Suppressor macrophage treated with lipopolysaccharide for 1 hour (primary cell): ENCODE data around the gene FBXW12.
"Not testable (repeated sequence)": the region's sequence is repeated elsewhere in the genome, so short reads cannot be mapped to it uniquely, and the experiment has no call there.

ENCODE experiments used
- DNase-seq, 3 donors: peaks; one replicate each; pipeline ENCODE4 v3.0.0-alpha.2; 2020 to 2022

The FBXW12 gene

GRCh38 chr3:48371651-48372376 lies at the start of gene FBXW12:
Gene FBXW12 (plus strand): TSS chr3:48372219. CDS start chr3:48372768, 549 bp downstream.
- no peak for DNase-seq

- not testable (repeated sequence) for DNase-seq
Measured at GRCh38 chr3:48331706-48332435, 40.1 kb upstream of the FBXW12 start.

- DNase-seq, result not testable (repeated sequence)
Measured at GRCh38 chr3:48333346-48334245, 38.4 kb upstream of the FBXW12 start, which contains the start of gene SPINK8. Gene SPINK8 (minus strand): TSS chr3:48333661. CDS start chr3:48328341, 5,320 bp downstream.

GRCh38 chr3:48334605-48335004 lies 37.4 kb upstream of the FBXW12 start:
- DNase-seq, result no peak

GRCh38 chr3:48335286-48335685 lies 36.7 kb upstream of the FBXW12 start:
- peak; percentile 44 to 53 (median 52) for DNase-seq

GRCh38 chr3:48337536-48337935 lies 34.5 kb upstream of the FBXW12 start:
- not testable (repeated sequence) for DNase-seq

GRCh38 chr3:48338635-48339034 lies 33.4 kb upstream of the FBXW12 start:
- no peak for DNase-seq

GRCh38 chr3:48343432-48343831 lies 28.6 kb upstream of the FBXW12 start:
- no peak for DNase-seq

GRCh38 chr3:48344867-48345507 lies 27.0 kb upstream of the FBXW12 start:
- no peak for DNase-seq

GRCh38 chr3:48345946-48346572 lies 26.0 kb upstream of the FBXW12 start:
- DNase-seq, result no peak

GRCh38 chr3:48347500-48347899 lies 24.5 kb upstream of the FBXW12 start:
- no peak for DNase-seq

- DNase-seq, result no peak
Measured at GRCh38 chr3:48352546-48352945, 19.5 kb upstream of the FBXW12 start.

GRCh38 chr3:48353987-48354386 lies 18.0 kb upstream of the FBXW12 start:
- DNase-seq, result no peak

- DNase-seq, result no peak
Measured at GRCh38 chr3:48356419-48356818, 15.6 kb upstream of the FBXW12 start.

GRCh38 chr3:48361928-48362327 lies 10.1 kb upstream of the FBXW12 start:
- no peak for DNase-seq

GRCh38 chr3:48364840-48365239 lies 7.2 kb upstream of the FBXW12 start:
- no peak for DNase-seq

- no peak for DNase-seq
Measured at GRCh38 chr3:48367201-48367600, 4.8 kb upstream of the FBXW12 start.

- no peak for DNase-seq
Measured at GRCh38 chr3:48369693-48370332, 2.2 kb upstream of the FBXW12 start.

- DNase-seq, result no peak
Measured at GRCh38 chr3:48370333-48370713, 1.7 kb upstream of the FBXW12 start.

- no peak for DNase-seq
Measured at GRCh38 chr3:48372377-48372770, 355 bp downstream of the FBXW12 start.

- DNase-seq, result no peak
Measured at GRCh38 chr3:48372862-48373435, 930 bp downstream of the FBXW12 start.
